ACC112 (cell line): ENCODE results near the gene PHACTR2.

Experiments used
- H2AFZ ChIP-seq: fragments of 200-600 bp; sonication (generic); one replicate; pipeline ENCODE4 v1.6.0; 2017; ENCODE audit warnings: antibody characterized with exemption, low read length; ENCODE audit not compliant: unreplicated experiment
- H3K27ac ChIP-seq: fragments of 200-600 bp; sonication (generic); 2 replicates; pipeline ENCODE4 v1.5.1; 2014; ENCODE audit warnings: low read depth, mild to moderate bottlenecking, antibody characterized with exemption, low read length, moderate library complexity
- H3K27me3 ChIP-seq: fragments of 200-600 bp; sonication (generic); 2 replicates; pipeline ENCODE4 v1.6.1; 2014; ENCODE audit warnings: mild to moderate bottlenecking, antibody characterized with exemption, low read length, moderate library complexity, mixed read lengths; ENCODE audit not compliant: insufficient read depth
- H3K36me3 ChIP-seq: fragments of 200-600 bp; sonication (generic); 2 replicates; pipeline ENCODE4 v1.6.1; 2016; ENCODE audit warnings: mild to moderate bottlenecking, antibody characterized with exemption, low read length, moderate library complexity, mixed read lengths; ENCODE audit not compliant: insufficient read depth
- H3K4me1 ChIP-seq: fragments of 200-600 bp; sonication (generic); one replicate; pipeline ENCODE4 v1.6.1; 2016; ENCODE audit warnings: low read length, mixed read lengths; ENCODE audit not compliant: insufficient read depth, unreplicated experiment, control insufficient read depth
- H3K4me3 ChIP-seq: fragments of 200-600 bp; sonication (generic); 2 replicates; pipeline ENCODE4 v1.5.1; 2014; ENCODE audit warnings: mild to moderate bottlenecking, low read depth, low read length
- H3K79me2 ChIP-seq: fragments of 200-600 bp; sonication (generic); one replicate; pipeline ENCODE4 v1.6.0; 2016; ENCODE audit warnings: low read length; ENCODE audit not compliant: control insufficient read depth, unreplicated experiment, insufficient read depth

The PHACTR2 gene

DNA sequence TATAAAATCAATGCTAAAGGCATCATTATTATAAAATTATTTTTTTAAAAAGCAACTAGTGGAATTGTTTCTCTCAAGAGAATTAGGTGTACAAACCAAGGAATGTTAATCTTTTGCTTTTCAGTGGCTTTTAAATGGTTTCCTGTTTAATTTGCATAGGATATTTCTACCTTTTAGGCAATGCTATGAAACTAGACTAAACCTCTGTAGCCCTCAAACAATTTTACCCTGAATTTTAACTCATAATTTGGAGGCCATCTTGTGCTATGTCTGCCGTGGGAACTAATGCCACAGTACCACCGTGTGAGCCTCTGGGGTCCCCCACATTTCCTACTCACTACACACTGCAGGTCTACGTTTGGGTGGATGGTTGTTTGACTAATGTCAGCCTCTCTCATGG lies 20.6 kb downstream of the PHACTR2 start:
- peaks cover 22% of the 10 kb centered on the region for H3K79me2 ChIP-seq
- no peak overlapping the region for H3K4me3 ChIP-seq
- H3K27ac ChIP-seq = no peak overlapping the region
- peaks cover 33% of the 10 kb centered on the region for H3K4me1 ChIP-seq
- H3K27me3 ChIP-seq = no peaks in the 10 kb centered on the region
- no peaks in the 10 kb centered on the region for H3K36me3 ChIP-seq
- H2AFZ ChIP-seq = no peak overlapping the region

DNA sequence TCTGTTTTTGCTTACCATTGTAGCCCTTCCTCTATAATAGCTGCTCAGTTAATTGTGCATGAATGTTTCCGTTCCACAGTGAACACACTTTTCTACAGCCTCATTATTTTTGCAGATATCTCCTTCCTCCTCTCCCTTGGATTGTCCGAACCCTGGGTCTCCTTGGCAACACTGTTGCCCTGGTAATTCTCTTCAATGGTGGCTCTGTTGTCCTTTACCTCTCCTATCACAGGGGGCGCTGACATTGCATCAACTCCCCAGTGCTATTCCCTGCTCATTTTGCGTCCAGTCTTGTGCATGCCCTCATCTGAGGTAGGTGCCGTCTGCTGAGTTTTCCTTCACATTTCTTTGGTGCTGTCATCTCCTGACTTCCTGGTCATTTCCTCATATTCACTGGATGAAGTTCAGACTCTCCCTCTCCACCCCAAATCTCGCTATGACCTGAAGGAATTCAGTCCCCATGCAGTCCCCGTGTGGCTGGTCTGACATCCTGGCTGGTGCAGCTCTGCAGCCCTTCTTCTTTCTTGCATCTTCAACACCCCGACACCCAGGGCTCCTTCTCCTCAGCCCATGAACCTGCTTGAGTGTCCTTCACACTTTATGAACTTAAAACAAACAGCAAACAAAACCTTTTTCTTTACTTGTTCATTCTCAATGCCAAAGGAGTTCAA lies 21.1 kb downstream of the PHACTR2 start:
- H3K4me3 ChIP-seq = no peak overlapping the region
- no peak overlapping the region for H3K27ac ChIP-seq
- no peaks in the 10 kb centered on the region for H3K27me3 ChIP-seq
- H3K36me3 ChIP-seq = no peaks in the 10 kb centered on the region
- H2AFZ ChIP-seq = no peak overlapping the region
- peaks cover 22% of the 10 kb centered on the region for H3K79me2 ChIP-seq
- H3K4me1 ChIP-seq = peaks cover 33% of the 10 kb centered on the region

DNA sequence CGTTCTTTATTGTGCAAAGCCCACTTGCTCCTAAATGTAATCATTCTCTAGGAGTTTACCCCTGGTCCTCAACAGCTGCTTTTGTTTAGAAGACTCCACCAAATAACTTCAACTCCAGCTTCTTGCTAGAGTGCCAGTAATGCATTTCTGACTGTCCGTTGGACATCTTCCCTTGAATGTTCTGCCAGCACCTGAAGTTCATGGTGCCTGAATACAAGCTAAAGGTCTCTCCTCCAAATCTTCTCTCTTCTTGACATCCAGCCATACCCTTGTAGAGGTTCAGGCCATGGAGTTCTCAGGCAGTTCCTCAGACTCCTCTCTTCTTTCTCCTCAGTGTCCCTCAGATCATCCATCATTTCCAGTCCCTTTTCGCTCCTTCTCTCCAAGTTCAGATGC lies 21.7 kb downstream of the PHACTR2 start:
- Histone ChIP-seq H2AFZ (no peak overlapping the region), H3K27ac (no peak overlapping the region), H3K79me2 (peaks cover 26% of the 10 kb centered on the region), H3K4me3 (no peak overlapping the region), H3K27me3 (no peaks in the 10 kb centered on the region), H3K36me3 (no peaks in the 10 kb centered on the region), H3K4me1 (peaks cover 33% of the 10 kb centered on the region)

DNA sequence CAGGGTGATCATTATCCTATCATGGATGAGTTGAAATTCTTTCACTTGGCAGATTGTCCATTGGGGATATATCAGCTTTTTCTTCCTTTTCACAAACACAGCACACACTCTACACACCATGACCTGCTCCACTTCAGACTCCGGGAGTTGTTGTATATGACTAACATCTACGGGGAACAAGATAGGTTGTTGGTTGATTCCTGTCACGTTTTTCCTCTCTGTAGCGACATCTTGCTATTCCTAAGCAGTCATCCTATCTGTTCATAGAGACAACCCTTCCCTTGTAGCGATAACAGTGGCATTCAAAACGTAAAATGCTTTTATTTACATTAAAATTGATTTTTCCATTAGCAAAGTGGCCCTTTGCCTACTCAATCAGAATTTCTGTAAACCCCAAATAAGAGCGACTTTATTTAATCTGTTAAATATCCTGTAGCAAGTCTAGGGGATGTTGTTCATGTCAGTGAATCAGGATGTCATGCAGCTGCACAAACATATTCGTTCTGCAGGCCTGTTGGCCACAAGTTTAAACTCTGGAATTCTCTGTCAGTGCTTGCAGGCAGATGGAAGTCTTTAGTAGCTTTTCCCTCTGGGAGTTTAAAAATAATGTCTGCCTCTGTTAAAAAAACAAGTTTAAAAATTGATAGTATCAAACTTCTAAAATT lies 23.1 kb downstream of the PHACTR2 start:
- Histone ChIP-seq H3K27ac (no peak overlapping the region), H3K79me2 (peaks cover 29% of the 10 kb centered on the region), H2AFZ (no peak overlapping the region), H3K4me3 (no peak overlapping the region), H3K36me3 (no peaks in the 10 kb centered on the region), H3K27me3 (no peaks in the 10 kb centered on the region), H3K4me1 (peaks cover 20% of the 10 kb centered on the region)

DNA sequence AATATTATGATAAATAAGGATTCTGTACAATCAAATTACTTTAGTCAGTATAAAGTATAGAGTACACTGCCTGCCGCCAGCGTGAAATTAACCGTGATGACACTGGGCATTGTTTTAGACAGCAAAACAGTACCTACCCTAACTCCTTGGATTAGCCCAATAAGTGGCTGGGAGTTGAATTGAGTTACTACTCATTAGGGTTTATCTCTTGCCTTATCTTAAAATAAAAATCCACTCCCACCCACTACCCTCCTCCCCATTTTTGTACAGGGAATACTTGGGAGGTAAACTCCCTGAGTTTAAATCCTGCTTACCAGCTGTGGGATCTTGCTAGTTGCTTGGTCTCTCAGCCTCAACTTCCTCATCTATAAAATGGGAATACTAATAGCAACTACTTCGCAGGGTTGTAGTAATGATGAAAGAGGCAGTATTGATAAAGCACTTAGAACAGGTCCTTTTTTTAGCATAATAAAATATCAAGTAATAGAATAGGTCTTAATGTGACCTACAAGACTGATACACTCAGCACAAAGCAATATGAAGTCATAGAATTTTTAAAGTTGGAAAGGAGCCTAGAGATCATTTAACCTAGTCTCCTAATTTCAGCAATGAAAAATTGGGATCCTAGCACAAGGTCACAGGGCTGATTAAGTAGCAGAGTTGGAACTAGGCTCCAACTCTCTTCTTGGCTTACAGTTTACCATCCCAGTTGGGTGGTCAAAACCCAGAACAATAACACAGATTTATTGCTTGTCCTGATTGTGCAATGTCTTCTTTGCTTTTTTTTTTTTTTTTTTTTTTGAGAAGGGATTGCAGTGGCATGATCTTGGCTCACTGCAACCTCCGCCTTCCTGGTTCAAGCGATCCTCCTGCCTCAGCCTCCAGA lies 23.8 kb downstream of the PHACTR2 start:
- Histone ChIP-seq H3K27me3 (no peaks in the 10 kb centered on the region), H3K27ac (no peak overlapping the region), H3K4me3 (no peak overlapping the region), H2AFZ (no peak overlapping the region), H3K36me3 (no peaks in the 10 kb centered on the region), H3K79me2 (peaks cover 28% of the 10 kb centered on the region), H3K4me1 (peaks cover 12% of the 10 kb centered on the region)

DNA sequence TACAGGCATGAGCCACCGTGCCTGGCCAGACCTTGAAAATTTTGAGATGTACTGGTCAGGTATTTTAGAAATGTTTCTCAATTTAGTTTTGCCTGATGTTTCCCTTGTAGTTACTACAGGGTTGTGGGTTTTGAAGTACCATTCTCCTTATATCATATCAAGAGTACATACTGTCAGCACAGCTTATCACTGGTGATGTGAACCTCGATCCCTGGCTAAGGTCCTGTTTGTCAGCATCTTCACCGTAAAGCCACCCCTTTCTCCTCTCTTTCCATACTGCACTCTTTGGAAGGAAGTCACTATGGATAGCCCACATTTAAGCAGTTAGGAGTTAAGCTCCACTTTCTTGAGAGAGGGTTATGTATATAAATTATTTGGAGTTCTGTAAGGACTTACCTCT lies 27.8 kb downstream of the PHACTR2 start:
- no peak overlapping the region for H3K4me3 ChIP-seq
- peaks cover 27% of the 10 kb centered on the region for H3K79me2 ChIP-seq
- H3K4me1 ChIP-seq = no peaks in the 10 kb centered on the region
- no peaks in the 10 kb centered on the region for H3K27me3 ChIP-seq
- no peaks in the 10 kb centered on the region for H3K36me3 ChIP-seq
- H3K27ac ChIP-seq = no peak overlapping the region
- H2AFZ ChIP-seq = no peak overlapping the region

DNA sequence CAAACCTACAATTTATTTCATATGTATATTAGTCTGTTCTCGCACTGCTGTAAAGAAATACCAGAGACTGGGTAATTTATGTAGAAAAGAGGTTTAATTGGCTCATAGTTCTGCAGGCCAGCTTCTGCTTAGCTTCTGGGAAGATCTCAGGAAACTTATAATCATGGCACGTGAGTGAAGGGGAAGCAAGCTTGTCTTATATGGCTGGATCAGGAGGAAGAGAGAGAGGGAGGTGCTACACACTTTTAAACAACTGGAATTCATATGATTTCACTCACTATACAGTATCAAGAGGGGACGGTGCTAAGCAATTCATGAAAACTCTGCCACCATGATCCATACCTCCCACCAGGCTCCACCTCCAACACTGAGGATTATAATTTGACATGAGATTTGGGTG lies 29.9 kb downstream of the PHACTR2 start:
- H3K27ac ChIP-seq = no peak overlapping the region
- no peak overlapping the region for H3K4me3 ChIP-seq
- no peaks in the 10 kb centered on the region for H3K4me1 ChIP-seq
- no peak overlapping the region for H2AFZ ChIP-seq
- no peaks in the 10 kb centered on the region for H3K36me3 ChIP-seq
- no peaks in the 10 kb centered on the region for H3K27me3 ChIP-seq
- peaks cover 24% of the 10 kb centered on the region for H3K79me2 ChIP-seq

DNA sequence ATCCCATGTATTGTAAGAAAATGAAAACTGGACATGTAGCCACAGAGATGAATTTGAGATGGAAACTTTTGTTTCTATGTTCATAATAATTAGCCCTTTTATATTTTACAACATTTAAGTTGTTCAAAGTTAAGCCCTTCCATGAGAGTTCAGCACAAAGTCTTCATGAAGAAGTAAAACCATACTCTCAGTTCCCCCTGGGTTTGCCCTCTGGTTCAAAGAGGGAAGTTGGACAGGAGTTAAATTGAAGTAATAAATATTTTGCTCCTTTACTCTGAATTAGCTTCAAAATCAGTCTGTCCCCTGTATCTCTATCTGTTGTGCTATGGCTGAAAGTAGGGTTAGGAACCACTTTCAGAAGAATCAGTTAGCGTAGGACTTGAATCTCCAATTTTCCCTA lies 31.1 kb downstream of the PHACTR2 start:
- peaks cover 24% of the 10 kb centered on the region for H3K79me2 ChIP-seq
- no peaks in the 10 kb centered on the region for H3K4me1 ChIP-seq
- H2AFZ ChIP-seq = no peak overlapping the region
- H3K4me3 ChIP-seq = no peak overlapping the region
- H3K36me3 ChIP-seq = no peaks in the 10 kb centered on the region
- H3K27ac ChIP-seq = no peak overlapping the region
- no peaks in the 10 kb centered on the region for H3K27me3 ChIP-seq

DNA sequence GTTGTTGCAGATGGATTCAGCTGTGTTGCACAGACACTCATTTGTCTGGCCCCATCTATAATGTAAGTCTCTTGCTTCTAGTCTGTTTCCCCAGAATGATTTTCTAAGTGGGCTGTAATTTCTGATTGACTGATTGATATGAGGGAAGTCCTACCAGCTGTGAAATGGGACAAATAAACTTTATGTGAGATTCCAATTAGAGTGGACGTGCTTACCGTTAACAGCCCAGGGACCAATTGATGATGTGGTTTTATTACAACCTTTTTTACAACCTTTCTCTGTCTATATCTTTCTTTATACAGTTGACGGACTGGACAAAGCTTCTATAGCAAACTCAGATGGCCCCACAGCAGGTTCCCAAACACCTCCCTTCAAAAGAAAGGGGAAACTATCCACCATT lies 33.9 kb downstream of the PHACTR2 start:
- Histone ChIP-seq H3K36me3 (no peaks in the 10 kb centered on the region), H3K4me1 (no peaks in the 10 kb centered on the region), H3K27me3 (no peaks in the 10 kb centered on the region), H3K4me3 (no peak overlapping the region), H3K79me2 (peaks cover 11% of the 10 kb centered on the region), H3K27ac (no peak overlapping the region), H2AFZ (no peak overlapping the region)

DNA sequence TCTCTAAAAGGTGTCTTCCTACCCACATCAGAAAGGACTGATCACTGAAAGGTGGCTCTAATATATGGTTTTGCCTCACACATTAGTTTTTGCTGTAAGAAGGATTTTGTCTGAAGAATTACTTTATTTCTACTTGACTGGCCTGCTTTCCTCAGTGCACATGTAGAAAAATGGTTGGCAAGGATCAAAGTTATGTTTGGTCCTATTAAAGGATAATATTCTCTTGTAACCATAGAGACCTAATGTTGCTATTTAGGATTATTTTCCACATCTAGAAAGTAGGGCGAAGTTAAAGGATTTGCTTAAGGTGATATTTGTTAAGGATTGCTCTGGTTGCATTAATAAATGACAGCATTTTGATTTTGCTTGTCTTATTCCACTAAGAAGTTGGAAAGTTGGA lies 40.7 kb downstream of the PHACTR2 start:
- no peak overlapping the region for H2AFZ ChIP-seq
- no peak overlapping the region for H3K4me3 ChIP-seq
- no peaks in the 10 kb centered on the region for H3K4me1 ChIP-seq
- H3K36me3 ChIP-seq = 0 out of 2 replicates have a peak, but pooled peaks cover 7% of the 10 kb centered on the region
- no peak overlapping the region for H3K27ac ChIP-seq
- no peaks in the 10 kb centered on the region for H3K79me2 ChIP-seq
- no peaks in the 10 kb centered on the region for H3K27me3 ChIP-seq
